ENCODE measurements around the gene SORT1. TPM values are rescaled to one million over a fixed set of nuclear protein-coding genes. Genes with fewer than 3 reads are reported as not detected.

SORT1 gene
- total RNA-seq, 6 donors from 2014 or later = 105 to 222 (median 116) TPM

GRCh38 chr1:109361649-109362048, 36.1 kb downstream of the SORT1 start:
- WGBS, 2 donors = 42 to 55% methylated on average over 1 of the region's 1 CpG

DNA sequence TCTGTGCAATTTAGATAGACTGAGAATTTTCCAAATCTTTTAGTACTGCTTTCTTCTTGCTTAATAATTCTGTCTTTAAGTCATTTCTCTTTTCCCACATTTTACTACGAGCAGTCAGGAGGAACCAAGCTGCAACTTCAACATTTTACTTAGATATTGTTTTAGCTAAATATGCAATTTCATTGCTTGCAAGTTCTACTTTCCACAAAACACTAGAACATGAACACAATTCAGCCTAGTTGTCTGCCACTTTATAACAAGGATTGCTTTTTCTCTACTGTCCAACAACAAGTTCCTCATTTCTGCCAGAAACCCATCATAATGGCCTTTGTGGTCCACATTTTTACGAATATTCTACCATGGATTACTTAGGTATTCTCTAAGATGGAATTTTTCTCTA, 36.6 kb downstream of the SORT1 start:
- H3K4me3 ChIP-seq = no peak overlapping the region
- H3K4me1 ChIP-seq = peaks cover 4 to 11% (median 8%) of the 10 kb centered on the region in 4 donors
- peaks cover 0 to 24% (median 5%) of the 10 kb centered on the region in 4 donors for H3K36me3 ChIP-seq
- 67 to 84% methylated on average over 2 of the region's 2 CpGs for WGBS, 2 donors
- H3K9me3 ChIP-seq = no peaks in the 10 kb centered on the region
- no peaks in the 10 kb centered on the region for H3K27me3 ChIP-seq
- ATAC-seq (ENCODE audit: low FRiP score in 2 of 2) = no peak
- no peak for DNase-seq
- TF ChIP-seq EP300 (IDR thresholded peaks at IDR 0.05) = no peak
- H3K27ac ChIP-seq = peak overlapping the region in 1 of 4 donors; percentile 7

More at GRCh38 chr1:109361649-109362048, 36.1 kb downstream of the SORT1 start:
- H3K27me3 ChIP-seq = no peaks in the 10 kb centered on the region
- H3K36me3 ChIP-seq = peaks cover 4 to 30% (median 11%) of the 10 kb centered on the region in 4 donors
- no peaks in the 10 kb centered on the region for H3K9me3 ChIP-seq
- TF ChIP-seq, protein P1, sequence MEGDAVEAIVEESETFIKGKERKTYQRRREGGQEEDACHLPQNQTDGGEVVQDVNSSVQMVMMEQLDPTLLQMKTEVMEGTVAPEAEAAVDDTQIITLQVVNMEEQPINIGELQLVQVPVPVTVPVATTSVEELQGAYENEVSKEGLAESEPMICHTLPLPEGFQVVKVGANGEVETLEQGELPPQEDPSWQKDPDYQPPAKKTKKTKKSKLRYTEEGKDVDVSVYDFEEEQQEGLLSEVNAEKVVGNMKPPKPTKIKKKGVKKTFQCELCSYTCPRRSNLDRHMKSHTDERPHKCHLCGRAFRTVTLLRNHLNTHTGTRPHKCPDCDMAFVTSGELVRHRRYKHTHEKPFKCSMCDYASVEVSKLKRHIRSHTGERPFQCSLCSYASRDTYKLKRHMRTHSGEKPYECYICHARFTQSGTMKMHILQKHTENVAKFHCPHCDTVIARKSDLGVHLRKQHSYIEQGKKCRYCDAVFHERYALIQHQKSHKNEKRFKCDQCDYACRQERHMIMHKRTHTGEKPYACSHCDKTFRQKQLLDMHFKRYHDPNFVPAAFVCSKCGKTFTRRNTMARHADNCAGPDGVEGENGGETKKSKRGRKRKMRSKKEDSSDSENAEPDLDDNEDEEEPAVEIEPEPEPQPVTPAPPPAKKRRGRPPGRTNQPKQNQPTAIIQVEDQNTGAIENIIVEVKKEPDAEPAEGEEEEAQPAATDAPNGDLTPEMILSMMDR (IDR thresholded peaks at IDR 0.05) = no peak
- TF ChIP-seq POLR2A (IDR thresholded peaks at IDR 0.05) (no peak), EP300 (IDR thresholded peaks at IDR 0.05) (no peak), POLR2AphosphoS5 (IDR thresholded peaks at IDR 0.05) (no peak)
- ATAC-seq (ENCODE audit: low FRiP score in 2 of 2) (no peak), DNase-seq (no peak)
- H3K4me1 ChIP-seq = peaks cover 4 to 11% (median 8%) of the 10 kb centered on the region in 4 donors
- H3K4me3 ChIP-seq = no peak overlapping the region
- H3K27ac ChIP-seq = peak overlapping the region in 1 of 4 donors; percentile 7

- Histone ChIP-seq H3K4me1 (peaks cover 4 to 15% (median 8%) of the 10 kb centered on the region in 4 donors), H3K4me3 (no peak overlapping the region), H3K9me3 (no peaks in the 10 kb centered on the region), H3K36me3 (peaks cover 3 to 29% (median 8%) of the 10 kb centered on the region in 4 donors), H3K27ac (no peak overlapping the region), H3K27me3 (no peaks in the 10 kb centered on the region)
- ATAC-seq (ENCODE audit: low FRiP score in 2 of 2) (no peak), DNase-seq (no peak)
- TF ChIP-seq EP300 (IDR thresholded peaks at IDR 0.05) = no peak
- WGBS, 2 donors = 86 to 87% methylated on average over 1 of the region's 1 CpG
Observed at GRCh38 chr1:109357616-109358015, 40.1 kb downstream of the SORT1 start.

- Histone ChIP-seq H3K4me3 (no peak overlapping the region), H3K27ac (no peak overlapping the region), H3K27me3 (no peaks in the 10 kb centered on the region), H3K4me1 (peaks cover 4 to 15% (median 10%) of the 10 kb centered on the region in 4 donors), H3K9me3 (no peaks in the 10 kb centered on the region), H3K36me3 (peaks cover 3 to 36% (median 11%) of the 10 kb centered on the region in 4 donors)
- ATAC-seq (ENCODE audit: low FRiP score in 2 of 2) (peak in 1 of 2 donors; percentile 53), DNase-seq (no peak)
- WGBS, 2 donors = 96 to 100% methylated on average over 1 of the region's 1 CpG
- TF ChIP-seq, protein P1 (IDR thresholded peaks at IDR 0.05) = no peak
- no peak for TF ChIP-seq POLR2A (IDR thresholded peaks at IDR 0.05)
- TF ChIP-seq POLR2AphosphoS5 (IDR thresholded peaks at IDR 0.05) = no peak
- TF ChIP-seq EP300 (IDR thresholded peaks at IDR 0.05) = no peak
Observed at GRCh38 chr1:109356915-109357314, 40.8 kb downstream of the SORT1 start.

GRCh38 chr1:109356505-109356904, 41.2 kb downstream of the SORT1 start:
- H3K4me3 ChIP-seq = no peak overlapping the region
- 65 to 76% methylated on average over 1 of the region's 1 CpG for WGBS, 2 donors
- H3K27ac ChIP-seq = no peak overlapping the region
- ATAC-seq (ENCODE audit: low FRiP score in 2 of 2) (no peak), DNase-seq (no peak)
- no peaks in the 10 kb centered on the region for H3K9me3 ChIP-seq
- H3K4me1 ChIP-seq = peaks cover 7 to 13% (median 10%) of the 10 kb centered on the region in 4 donors
- no peaks in the 10 kb centered on the region for H3K27me3 ChIP-seq
- H3K36me3 ChIP-seq = peaks cover 5 to 40% (median 13%) of the 10 kb centered on the region in 4 donors
- TF ChIP-seq EP300 (IDR thresholded peaks at IDR 0.05) (no peak), POLR2A (IDR thresholded peaks at IDR 0.05) (no peak), POLR2AphosphoS5 (IDR thresholded peaks at IDR 0.05) (no peak)
- TF ChIP-seq, protein P1 (IDR thresholded peaks at IDR 0.05) = no peak

DNA sequence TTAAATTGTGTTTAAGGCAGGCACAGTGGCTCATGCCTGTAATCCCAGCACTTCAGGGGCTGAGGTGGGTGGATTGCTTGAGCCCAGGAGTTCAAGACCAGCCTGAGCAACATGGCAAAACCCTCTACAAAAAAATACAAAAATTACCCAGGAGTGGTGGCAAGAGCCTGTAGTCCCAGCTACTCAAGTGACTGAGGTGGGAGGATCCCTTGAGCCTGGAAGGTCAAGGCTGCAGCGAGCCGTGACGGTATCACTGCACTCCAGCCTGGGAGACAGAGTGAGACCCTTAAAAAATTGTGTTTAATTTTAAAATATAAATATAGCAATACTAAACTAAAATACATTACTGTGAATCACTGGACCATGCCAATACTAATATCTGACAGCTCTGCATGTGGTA, 42.8 kb downstream of the SORT1 start:
- H3K36me3 ChIP-seq = peaks cover 7 to 55% (median 21%) of the 10 kb centered on the region in 4 donors
- no peak for ATAC-seq (ENCODE audit: low FRiP score in 2 of 2)
- no peak overlapping the region for H3K27ac ChIP-seq
- no peak for DNase-seq
- WGBS, 2 donors = 98 to 100% methylated on average over 3 of the region's 3 CpGs
- H3K9me3 ChIP-seq = no peaks in the 10 kb centered on the region
- peaks cover 8 to 18% (median 16%) of the 10 kb centered on the region in 4 donors for H3K4me1 ChIP-seq
- TF ChIP-seq, protein P1 (IDR thresholded peaks at IDR 0.05) = no peak
- TF ChIP-seq POLR2AphosphoS5 (IDR thresholded peaks at IDR 0.05) = no peak
- no peak for TF ChIP-seq EP300 (IDR thresholded peaks at IDR 0.05)
- no peak for TF ChIP-seq POLR2A (IDR thresholded peaks at IDR 0.05)
- H3K4me3 ChIP-seq = no peak overlapping the region
- H3K27me3 ChIP-seq = no peaks in the 10 kb centered on the region

All from upper lobe of left lung (tissue), 6 donors.